AG20443 (cell line): Measurements from ENCODE around the gene RBM19.
"Not testable (repeated sequence)": the region's sequence is repeated elsewhere in the genome, so short reads cannot be mapped to it uniquely, and the experiment has no call there.

Source experiments
- DNase-seq: peaks from one replicate; pipeline ENCODE4 v3.0.0; 2012; ENCODE audit warnings: low spot score, mixed read lengths

RBM19 gene

DNA sequence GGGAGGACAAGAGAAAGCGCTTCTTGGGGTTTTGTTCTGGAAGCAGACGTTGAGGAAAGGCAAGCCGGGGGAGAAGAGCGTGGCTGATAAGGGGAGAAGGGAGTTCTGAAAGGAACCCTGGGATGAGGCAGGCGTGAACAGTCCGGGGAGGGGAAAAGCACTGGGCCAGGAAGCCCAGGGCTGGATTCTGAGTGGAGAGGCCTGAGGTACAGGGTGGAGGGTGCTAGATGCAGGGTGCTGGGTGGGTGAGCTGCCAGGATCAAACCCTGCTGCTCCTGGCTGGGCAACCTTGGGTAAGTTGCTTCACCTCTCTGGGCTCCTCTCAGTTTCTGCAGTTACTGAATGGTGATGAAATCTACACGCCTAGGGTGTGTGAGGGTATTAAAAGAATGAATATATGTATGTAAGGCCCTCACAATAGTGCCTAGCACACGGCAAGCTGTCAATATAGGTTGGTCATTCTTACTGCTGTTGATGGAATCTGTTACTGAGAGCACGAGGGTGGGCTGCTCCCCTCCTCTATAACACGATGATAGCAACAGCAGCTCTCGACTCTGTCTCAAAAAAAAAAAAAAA lies 138.5 kb downstream of the RBM19 start:
- DNase-seq = no peak

DNA sequence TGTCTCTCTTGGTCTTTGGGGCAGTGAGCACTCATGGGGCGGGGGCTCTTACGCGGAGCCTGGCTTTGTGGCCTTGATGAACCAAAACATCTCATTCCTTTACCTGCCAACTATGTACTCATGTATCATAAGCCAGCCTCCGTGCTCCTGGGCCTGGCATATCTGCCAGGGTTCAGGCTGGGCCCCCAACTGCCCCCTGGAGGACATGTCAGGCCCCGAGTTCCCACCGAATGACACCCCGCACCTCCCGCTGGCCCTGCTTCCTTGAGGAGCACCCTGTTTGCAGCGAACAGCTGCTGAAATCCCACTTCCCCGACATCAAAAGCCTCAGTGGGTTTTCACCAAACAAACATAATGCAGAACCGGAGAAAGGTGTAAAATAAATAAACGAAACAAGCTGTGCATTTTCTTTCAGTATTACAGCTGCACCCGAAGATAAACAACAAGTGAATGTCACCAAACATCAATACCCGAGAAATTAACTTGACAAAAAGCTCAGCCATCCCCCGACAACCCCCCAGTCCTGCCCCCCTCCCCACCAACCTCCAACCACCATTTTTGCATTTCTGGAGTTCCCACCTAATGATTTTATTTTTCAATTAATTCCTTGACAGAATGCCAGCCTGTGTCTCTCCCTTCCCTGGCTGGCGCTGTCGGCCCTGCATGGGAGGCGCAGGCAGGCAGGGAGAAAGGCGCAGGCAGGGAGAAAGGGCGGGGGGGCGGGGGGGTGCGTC lies 139.2 kb downstream of the RBM19 start:
- DNase-seq = no peak

DNA sequence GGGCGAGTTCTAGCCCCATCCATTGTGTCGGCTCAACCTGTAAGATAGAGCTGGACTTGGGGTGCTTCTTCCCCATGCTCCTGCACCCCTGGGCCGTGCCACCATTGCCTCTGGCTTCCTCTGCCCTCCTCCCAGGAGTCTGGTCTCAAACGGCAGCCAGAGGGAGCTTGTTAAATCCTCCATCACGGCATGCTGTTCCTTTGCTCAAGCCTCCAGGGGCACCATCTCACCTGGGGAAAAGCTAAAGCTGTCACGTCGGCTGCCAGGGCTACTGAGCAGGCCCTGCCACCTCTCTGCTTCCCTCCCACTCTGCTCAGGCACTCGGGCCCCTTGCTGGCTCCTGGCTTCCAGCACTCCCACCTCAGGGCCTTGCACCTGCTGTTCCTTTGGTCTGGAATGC lies 140.4 kb downstream of the RBM19 start:
- no peak for DNase-seq

DNA sequence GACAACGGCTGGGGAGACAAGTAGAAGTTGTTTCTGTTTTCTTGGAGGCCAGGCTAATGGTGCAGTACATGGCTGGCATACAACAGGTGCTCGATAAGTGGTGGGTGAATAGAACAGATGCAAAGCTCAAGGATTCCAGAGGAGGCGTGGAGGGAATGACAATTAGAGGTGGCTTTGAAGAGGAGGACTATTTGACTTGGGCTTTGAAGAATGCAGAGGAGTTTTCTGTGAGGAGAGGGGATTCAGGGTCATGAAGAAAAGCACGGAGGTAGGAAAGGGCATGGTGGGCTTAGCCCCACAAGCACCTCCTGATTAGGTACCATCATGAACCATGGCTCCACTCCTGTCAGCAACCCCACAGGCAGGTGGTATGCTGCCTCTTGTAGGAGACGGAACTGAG lies 142.3 kb downstream of the RBM19 start:
- no peak for DNase-seq

DNA sequence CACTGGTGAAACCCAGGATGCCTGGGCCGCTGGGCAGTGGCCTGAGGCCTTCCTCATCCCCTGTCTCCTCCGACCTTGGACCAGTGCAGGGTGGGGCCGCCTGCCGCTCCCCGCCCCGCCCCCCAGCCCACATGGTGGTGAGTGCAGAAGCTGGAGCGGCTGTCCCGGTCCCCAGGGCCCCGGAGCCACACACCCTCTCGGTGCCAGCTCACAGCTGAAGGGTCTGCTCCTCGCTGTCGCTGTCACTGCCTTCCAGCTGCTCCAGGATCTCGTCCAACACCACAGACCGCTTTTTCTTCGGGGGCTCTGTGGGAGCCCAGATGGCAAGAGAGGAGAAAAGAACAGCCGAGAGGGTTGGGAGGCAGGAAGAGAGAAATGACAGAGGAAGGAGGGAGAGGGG lies 143.1 kb downstream of the RBM19 start:
- DNase-seq = no peak

DNA sequence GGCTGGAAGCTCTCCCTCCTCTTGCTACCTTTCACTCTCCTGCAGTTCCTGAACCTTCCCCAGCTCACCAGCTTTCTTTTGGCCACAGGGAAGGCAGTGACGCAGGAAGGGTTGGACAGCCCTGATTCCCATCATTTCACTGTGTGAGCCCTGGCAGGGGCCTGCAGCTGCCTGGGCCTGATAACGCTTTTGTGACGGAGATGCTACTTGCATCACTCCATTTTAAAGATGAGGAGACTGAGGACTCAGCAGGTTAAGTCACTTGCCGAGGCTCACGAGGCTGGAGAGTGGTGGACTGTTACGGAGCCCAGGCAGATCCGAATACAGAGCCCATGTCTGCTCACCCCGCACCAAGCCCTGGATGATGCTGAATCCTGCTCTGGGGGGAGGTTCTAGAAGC lies 145.3 kb downstream of the RBM19 start:
- DNase-seq = no peak

DNA sequence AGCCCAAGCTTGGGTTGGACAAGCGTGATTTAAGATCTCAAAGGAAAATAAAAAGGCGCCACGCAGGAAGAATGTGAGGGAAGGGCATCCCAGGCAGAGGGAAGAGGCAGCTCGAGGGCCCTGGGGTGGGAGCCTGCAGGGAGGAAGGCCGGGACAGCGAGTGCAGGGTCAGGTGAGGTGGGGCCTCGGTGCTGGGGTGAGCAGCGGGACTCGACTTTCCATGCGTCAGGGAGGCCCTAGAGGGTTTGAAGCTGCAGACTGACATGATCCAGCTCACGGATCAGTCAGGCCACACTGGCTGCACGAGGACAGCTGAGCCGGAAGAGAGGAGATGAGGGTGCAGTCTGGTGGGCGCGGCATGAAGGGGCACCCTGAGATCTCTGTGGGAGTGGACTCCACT lies 145.8 kb downstream of the RBM19 start:
- no peak for DNase-seq

DNA sequence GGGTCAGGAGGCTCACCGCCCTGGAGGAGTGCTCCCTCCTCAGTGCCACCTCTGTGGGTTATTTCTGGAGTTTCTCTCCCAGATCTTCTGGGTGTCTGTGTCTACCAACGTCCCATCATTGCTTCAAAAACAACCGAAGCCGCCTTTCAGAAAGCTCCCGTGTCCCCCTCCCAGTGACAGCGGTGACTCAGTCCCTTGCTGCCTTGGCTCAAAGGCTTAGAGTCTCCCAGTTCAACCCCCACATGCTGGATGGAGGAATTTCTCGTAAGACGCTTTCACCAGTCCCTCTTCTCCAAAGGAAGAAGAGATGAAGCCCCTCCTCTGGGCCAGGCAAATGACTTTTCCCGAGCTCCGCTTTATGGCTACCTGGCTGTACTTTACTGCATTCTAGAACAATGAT lies 146.6 kb downstream of the RBM19 start:
- no peak for DNase-seq

DNA sequence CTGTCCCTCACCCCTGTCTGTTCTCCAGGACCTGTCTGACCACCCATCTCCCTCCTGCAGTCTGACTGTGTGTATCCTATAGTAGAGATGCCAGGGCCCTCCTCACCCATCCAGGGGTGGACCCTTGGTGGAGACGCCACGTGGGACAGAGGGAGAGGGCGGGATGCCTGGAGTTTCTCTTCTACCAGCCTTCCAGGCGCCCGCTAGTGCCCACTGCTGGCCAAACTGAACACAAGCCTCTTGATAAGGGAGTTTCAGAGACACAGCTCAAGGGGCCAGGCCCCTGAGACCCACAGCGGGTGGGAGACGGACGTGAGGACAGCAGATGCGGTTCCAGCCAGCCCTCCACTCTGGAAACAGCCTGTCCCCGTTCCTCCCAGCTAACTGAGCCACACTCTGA lies 147.3 kb downstream of the RBM19 start:
- no peak for DNase-seq

DNA sequence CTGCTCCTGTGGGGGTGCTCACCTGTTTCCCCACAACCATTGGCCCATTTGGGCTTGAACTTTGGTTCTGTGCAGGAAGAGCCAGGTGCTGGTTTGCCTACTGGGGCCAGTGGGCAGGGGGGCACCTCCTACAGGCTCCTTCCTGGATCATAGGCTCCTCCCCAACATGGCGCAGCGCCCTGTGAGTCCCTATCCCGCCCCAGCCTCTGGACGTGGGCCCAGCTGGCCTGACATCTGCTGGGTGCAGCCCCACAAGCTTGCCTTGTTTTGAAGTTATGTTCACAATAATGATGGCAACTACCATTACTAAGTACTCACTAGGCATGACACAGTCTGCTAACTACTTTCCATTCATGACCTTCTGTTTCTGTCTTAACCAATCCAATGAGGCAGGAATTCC lies 147.8 kb downstream of the RBM19 start:
- no peak for DNase-seq

DNA sequence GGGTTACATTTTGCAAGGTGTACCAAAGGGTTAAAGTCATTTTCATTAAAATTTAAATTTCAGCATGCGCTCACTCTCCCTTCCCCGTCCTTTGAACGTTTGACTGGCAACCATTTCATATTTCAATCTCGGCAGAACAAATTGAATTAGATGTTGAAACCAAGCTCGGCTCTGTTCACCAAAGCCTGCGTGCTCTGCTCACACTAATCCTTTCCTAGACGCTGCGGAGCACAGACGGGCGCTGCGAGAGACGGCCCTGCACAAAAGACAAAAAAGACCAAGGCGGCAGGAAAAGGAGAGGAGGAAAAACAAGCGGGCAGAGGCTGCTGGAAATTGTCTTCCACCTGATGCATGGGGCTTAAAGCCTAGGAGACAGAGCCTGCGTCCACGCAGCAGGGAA lies 149.3 kb downstream of the RBM19 start:
- no peak for DNase-seq

DNA sequence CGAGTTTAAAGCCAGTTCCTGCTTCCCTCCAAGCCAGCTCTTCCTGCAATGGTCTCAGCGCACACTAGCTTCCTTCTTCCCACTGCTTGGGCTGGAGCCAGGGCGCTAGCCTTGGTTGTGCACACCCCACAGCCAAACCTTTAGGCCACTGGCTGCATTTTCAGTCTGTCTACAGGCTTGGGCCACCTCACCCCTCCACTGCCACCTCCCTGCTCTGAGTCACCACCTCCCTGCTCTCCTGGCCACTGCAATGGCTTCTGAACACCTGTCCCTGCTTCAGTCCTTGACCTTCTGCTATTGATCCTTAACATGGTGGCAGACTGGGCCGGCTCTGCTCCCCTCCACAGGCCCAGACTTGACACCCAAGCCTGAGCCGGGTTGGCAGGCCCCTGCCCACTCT lies 151.1 kb downstream of the RBM19 start:
- DNase-seq = no peak

DNA sequence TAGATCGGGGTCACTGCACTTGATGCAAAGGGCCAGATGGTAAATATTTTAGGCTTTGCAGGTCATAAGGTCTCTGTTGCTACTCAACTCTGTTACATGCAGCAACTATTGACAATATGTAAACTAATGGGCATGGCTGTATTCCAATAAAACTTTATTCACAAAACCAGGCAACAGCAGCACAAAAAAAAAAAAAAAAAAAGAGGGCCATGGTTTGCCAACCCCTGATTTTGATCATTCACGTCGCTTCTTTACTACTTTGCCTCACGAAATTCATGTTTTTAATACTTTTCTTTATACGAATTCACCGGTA lies 152.9 kb downstream of the RBM19 start:
- DNase-seq = no peak

DNA sequence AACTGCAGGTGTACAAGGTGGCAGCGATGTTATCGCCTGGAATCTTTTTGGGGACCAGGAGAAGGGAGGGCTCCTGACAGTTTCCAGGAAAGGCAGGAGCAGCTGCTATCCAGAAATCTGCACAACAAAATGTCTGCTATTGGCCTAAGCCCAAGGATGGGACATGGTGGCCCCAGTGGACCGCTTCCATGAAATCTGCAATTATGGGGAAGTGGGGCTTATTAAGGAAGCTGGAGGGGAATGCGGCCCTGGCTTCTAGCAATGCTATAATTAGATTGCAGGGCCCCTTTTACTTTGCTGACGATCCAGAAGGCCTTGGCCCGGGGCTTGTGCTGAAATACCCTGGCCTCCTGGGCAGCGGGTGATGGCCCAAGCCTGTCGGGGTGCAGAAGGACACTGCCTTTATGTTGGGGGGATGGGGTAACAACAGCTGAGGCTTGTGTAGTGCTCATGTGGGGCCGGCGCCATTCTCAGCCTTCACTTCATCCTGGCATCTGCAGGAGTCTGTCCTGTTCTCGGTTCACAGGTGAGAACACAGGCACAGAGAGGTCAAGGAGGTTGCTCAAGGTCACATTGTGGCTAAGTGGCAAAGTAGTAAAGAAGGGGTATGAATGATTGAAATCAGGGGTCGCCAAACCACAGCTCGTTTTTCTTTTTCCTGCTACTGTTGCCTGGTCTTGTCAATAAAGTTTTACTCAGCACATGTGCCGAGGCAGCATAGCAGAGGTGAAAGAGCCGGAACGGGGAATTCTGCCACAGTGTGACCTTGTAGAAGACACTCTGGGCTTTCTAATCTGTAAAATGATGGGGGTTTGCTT lies 153.5 kb downstream of the RBM19 start:
- no peak for DNase-seq

DNA sequence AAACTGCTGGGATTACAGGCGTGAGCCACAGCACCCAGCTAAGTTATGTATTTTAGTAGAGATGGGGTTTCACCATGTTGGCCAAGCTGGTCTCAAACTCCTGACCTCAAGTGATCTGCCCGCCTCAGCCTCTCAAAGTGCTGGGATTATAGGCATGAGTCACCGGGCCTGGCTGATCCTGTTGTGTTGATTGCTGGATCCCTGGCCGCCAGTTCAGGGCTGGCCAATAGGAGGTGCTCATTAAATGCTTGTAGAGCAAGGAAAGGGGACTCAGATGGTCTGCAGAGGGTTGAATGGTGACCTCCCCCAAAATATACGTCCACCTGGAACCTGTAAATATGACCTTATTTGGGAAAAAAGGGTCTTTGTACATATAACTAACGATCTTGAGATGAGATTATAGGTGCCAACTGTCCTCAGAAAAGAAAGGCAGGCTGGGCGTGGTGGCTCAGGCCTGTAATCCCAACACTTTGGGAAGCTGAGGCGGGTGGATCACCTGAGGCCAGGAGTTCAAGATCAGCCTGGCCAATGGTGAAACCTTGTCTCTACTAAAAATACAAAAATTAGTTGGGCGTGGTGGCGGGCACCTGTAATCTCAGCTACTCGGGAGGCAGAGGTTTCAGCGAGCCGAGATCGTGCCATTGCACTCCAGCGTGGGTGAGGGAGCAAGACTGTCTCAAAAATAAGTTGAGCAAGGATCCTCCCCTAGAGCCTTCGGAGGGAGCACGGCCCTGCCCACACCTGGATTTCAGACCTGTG lies 156.5 kb downstream of the RBM19 start:
- DNase-seq = not testable (repeated sequence)

DNA sequence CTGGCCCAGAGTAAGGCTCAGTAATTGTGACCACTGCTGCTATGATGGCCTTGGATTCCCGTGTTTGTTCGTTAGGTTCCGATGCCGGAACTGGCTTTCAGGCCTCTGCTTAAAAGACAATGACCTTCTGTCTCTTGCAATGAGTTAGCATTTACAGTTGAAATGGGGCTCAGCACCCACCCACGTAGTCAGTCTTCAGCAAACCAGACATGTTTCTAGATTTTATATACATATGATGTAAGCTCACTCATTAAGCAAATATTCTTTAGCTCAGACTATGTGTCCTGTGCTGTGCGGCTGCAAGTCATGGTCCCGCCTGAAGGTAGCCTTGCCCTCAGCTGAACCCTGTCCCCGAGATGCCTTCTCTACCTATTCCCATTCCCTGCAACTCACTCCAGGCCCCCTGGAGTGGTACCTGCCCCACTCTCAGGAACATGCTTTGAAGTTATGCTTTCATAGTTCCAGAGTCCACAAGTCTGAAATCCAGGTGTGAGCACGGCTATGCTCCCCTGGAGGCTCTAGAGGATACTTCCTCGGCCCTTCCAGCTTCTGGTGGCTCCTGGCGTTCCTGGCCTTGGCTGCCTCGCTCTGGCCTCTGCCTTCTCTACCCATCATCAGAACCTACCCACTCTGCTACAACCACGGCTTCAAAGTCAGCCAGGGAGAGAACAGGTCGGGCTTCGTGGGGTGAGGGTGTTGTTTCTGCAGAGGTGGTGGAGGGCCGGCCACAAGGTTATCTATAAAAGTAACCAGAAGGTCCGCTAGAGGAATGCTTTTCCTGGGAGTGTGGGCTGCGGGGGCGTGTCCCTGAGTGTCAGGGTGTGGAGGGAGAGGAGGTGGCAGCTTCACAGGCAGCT lies 157.8 kb downstream of the RBM19 start:
- no peak for DNase-seq

DNA sequence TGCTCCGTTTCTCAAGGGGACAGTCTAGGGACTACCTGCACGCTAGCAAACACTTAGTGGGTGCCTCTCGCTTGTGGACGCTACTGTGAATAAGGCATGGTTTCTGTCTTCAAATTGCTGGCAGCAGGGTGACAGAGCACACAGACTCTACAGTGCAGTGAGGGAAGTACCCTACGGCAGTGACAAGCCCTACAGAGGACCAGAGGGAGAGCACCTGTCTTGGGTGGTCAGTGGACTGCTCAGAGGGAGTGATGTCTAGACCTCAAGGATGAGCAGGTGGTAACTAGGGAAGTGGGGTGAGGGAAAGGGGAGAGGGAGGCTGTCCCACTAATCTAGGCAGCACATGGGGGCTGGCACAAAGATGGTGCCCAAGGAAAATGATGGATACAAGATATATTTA lies 160.5 kb downstream of the RBM19 start:
- no peak for DNase-seq

DNA sequence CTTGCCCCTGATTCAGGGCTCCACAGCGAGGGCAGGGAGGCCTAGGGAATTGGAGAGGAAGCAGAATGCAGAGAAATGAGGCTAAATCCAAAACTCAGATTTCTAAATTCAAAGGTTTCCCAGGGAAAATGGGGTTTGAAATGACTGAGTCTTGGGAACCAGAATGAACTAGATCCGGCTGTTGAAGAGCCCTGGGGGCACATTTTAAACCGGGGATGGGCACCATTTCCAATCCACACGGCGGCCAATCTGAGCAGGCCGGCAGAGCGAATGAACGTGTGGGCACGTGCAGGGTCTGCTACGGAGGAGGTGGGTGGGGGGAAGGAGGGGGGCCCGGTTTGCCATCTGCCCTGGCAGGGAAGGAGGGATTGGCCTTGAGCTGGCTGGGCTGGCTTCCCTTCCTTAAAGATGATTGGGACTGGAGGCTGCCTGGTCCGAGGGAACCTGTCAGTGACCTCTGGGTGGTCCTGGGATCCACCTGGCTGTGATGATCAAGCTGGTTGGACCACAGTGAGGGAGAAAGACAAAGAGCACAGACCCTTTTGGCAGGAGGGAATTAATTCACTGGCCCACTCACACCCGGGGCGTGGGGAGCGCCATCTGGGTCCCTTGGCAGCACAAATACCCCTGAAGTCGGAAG lies 161.0 kb downstream of the RBM19 start:
- no peak for DNase-seq

DNA sequence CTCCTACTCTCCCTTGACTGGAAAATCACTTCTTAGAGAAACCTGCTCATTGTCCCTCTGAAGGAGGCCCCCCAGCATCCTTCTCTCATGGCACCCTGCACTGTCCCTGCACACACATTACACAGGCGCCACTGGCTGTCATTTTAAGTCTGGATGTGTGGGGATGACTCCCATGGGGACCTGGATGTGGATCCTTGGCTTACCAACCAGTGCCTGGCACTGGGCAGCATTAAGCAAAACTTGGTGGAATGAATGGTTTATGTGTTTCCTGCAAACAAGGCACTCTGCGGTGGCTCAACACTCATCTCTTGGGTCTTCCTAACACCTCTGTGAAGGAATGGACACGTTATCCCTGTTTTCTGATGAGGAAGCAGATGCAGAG lies 162.4 kb downstream of the RBM19 start:
- no peak for DNase-seq

DNA sequence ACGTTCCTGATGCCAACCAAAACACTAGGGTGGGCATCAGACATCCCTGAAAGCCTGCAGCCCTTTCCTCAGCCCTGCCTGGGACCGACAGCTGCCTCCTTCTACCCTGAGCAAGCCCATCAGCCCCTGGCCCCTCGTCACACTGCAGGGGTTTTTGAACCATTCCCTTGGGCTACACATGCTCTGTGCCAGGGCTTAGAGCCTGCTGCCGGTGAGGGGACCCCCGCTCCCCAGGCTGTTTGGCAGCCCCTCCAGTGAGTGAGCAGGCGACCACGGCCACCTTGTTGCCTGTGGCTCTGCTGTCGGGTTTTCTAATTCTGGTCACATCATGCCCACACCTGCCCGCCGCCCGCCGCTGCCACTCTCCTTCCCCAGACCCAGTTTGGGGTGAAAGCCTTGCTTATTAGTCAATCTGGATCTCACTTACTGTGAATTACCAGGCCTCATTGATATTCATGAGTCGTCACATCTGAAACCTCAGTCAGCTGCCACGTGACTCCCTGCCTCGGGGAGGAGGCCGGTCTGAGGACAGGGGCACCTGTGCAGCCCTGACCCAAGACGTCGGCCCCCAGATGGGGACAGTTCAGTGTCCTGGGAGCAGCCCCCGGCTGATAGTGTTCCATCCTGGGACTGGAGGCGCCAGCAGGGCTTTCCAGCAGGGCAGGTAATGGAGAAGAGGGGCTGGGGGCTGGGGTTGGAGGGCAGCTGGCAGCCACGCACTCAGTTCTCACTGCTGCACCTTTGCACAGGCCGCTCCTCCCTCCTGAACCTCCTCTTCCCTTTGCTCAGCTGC lies 163.0 kb downstream of the RBM19 start:
- no peak for DNase-seq
